Measurements from ENCODE around the gene NELL2. TPM values are rescaled to one million over a fixed set of nuclear protein-coding genes. Genes with fewer than 3 reads are reported as not detected.

Gene NELL2
- total RNA-seq, 1 donor from 2014 or later = 2.1 TPM

DNA sequence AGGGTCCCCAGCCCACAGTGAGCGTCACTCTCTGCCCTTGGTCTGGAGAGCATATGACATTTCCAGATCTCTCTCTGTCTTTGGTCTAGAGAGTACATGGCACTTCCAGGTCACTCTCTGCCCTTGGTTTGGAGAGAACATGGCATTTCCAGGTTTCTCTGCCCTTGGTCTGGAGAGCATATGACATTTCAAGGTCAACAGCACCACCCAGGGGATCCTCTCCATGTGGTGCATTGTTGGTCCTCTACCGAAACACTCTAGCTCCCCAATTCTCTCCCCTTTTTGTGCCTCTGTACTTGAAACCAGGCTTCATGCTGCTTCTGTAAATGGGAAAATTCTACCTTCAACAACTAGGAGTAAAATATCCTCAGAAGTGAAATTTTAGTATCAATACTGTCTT, 399.4 kb downstream of the NELL2 start:
- H3K9me3 Mint-ChIP-seq = peaks cover 80% of the 10 kb centered on the region
- no peaks in the 10 kb centered on the region for H3K27me3 Mint-ChIP-seq (ENCODE audit: low read depth)
- H3K36me3 Mint-ChIP-seq = no peaks in the 10 kb centered on the region
- DNase-seq (ENCODE audit: low spot score in 2 of 2, unreplicated experiment in 2 of 2) = no peak
- TF ChIP-seq, protein P1, sequence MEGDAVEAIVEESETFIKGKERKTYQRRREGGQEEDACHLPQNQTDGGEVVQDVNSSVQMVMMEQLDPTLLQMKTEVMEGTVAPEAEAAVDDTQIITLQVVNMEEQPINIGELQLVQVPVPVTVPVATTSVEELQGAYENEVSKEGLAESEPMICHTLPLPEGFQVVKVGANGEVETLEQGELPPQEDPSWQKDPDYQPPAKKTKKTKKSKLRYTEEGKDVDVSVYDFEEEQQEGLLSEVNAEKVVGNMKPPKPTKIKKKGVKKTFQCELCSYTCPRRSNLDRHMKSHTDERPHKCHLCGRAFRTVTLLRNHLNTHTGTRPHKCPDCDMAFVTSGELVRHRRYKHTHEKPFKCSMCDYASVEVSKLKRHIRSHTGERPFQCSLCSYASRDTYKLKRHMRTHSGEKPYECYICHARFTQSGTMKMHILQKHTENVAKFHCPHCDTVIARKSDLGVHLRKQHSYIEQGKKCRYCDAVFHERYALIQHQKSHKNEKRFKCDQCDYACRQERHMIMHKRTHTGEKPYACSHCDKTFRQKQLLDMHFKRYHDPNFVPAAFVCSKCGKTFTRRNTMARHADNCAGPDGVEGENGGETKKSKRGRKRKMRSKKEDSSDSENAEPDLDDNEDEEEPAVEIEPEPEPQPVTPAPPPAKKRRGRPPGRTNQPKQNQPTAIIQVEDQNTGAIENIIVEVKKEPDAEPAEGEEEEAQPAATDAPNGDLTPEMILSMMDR (IDR thresholded peaks at IDR 0.05; ENCODE audit: unreplicated experiment) = no peak
- no peak overlapping the region for H3K4me3 Mint-ChIP-seq
- H3K27ac Mint-ChIP-seq = no peak overlapping the region
- no peaks in the 10 kb centered on the region for H3K4me1 Mint-ChIP-seq

DNA sequence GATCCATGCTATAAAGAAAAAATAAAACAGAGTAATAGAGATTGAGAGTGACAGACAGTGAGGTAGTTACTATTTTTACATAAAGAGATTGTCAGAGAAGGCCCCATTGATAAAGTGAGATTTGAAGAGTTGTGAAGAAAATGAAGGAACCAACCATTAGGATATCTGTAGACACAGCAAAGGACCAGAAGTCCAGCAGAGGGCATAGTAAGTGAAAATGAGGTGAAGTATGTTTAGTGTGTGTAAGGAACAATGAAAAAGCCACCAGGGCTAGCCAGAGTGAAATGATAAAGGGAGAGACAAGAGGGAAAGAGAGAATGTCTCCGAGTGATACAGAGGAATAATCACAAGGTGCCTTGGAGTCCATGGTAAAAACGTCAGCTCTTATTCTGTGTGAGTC, 411.0 kb downstream of the NELL2 start:
- no peak overlapping the region for H3K4me3 Mint-ChIP-seq
- H3K4me1 Mint-ChIP-seq = no peaks in the 10 kb centered on the region
- H3K27ac Mint-ChIP-seq = no peak overlapping the region
- peaks cover 1% of the 10 kb centered on the region for H3K27me3 Mint-ChIP-seq (ENCODE audit: low read depth)
- peaks cover 36% of the 10 kb centered on the region for H3K9me3 Mint-ChIP-seq
- no peaks in the 10 kb centered on the region for H3K36me3 Mint-ChIP-seq
- TF ChIP-seq, protein P1 (IDR thresholded peaks at IDR 0.05; ENCODE audit: unreplicated experiment) = no peak
- DNase-seq (ENCODE audit: low spot score in 2 of 2, unreplicated experiment in 2 of 2) = no peak

- H3K27me3 Mint-ChIP-seq (ENCODE audit: low read depth) = peaks cover 1% of the 10 kb centered on the region
- no peak overlapping the region for H3K27ac Mint-ChIP-seq
- no peaks in the 10 kb centered on the region for H3K4me1 Mint-ChIP-seq
- H3K4me3 Mint-ChIP-seq = no peak overlapping the region
- DNase-seq (ENCODE audit: low spot score in 2 of 2, unreplicated experiment in 2 of 2) = no peak
- H3K9me3 Mint-ChIP-seq = peaks cover 36% of the 10 kb centered on the region
- no peaks in the 10 kb centered on the region for H3K36me3 Mint-ChIP-seq
- TF ChIP-seq, protein P1 (IDR thresholded peaks at IDR 0.05; ENCODE audit: unreplicated experiment) = no peak
Observed at GRCh38 chr12:44464180-44464579, 411.9 kb downstream of the NELL2 start.

DNA sequence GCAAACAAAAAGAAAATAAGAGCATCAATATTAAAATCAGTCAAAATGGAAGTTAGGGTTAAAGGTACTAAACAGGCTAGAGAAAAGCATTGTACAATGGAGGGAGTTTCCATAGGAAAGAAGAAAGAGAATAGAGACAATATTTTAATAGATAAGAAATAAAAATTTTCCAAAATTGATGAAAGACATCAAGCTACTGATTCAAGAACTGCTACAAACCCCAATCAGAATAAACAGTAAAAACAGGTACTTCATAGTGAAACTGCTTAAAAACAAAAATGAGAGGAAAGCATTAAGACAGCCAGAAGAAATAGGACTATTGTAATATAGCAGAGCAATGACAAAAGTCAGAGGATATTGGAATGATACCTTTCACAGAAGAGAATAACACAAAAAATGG, 413.4 kb downstream of the NELL2 start:
- no peak overlapping the region for H3K27ac Mint-ChIP-seq
- no peaks in the 10 kb centered on the region for H3K36me3 Mint-ChIP-seq
- no peaks in the 10 kb centered on the region for H3K4me1 Mint-ChIP-seq
- no peak for DNase-seq (ENCODE audit: low spot score in 2 of 2, unreplicated experiment in 2 of 2)
- H3K27me3 Mint-ChIP-seq (ENCODE audit: low read depth) = peaks cover 1% of the 10 kb centered on the region
- H3K4me3 Mint-ChIP-seq = no peak overlapping the region
- H3K9me3 Mint-ChIP-seq = peaks cover 29% of the 10 kb centered on the region
- TF ChIP-seq, protein P1 (IDR thresholded peaks at IDR 0.05; ENCODE audit: unreplicated experiment) = no peak

DNA sequence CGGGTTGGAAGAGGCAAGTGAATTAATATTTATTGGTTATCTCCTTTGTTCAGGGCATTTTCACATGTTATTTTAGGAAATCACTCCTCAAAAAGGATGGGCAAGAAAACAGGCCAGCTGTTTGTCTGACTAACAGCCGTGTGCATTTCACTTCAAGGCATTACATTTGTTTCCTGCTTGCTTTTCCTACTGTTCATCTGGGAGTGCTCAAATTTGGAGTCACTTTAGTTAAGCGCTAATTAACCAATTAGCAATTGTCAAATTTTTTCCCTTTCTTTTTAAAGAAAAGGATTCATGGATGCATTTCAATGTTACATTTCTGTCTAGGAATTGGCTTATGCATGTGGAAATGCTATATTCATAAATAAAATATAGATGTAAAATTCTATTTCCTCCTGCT, 415.9 kb downstream of the NELL2 start:
- H3K27me3 Mint-ChIP-seq (ENCODE audit: low read depth) = peaks cover 1% of the 10 kb centered on the region
- H3K27ac Mint-ChIP-seq = no peak overlapping the region
- no peak for DNase-seq (ENCODE audit: low spot score in 2 of 2, unreplicated experiment in 2 of 2)
- no peaks in the 10 kb centered on the region for H3K36me3 Mint-ChIP-seq
- TF ChIP-seq, protein P1 (IDR thresholded peaks at IDR 0.05; ENCODE audit: unreplicated experiment) = no peak
- peaks cover 9% of the 10 kb centered on the region for H3K9me3 Mint-ChIP-seq
- no peaks in the 10 kb centered on the region for H3K4me1 Mint-ChIP-seq
- no peak overlapping the region for H3K4me3 Mint-ChIP-seq

DNA sequence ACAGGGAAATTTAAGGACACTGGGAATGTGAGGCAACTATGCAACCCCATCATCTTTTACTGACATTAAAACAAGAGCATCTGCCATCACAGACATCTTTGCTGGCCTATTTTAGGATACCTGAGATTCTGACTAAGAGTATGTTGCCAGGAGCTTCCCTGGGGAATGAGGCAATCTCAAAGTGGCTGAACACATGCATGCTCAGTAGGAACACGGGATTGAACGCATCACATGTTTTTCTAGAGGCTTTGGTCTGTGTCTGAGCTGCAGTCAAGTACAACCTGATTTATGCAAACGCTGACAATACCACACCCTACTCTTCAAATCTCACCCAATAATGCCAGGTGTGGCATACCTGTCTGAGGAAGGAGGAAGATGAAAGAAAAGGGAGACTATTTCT, 416.5 kb downstream of the NELL2 start:
- Mint-ChIP-seq H3K4me3 (no peak overlapping the region), H3K36me3 (no peaks in the 10 kb centered on the region), H3K9me3 (peaks cover 6% of the 10 kb centered on the region), H3K27me3 (ENCODE audit: low read depth) (peaks cover 1% of the 10 kb centered on the region), H3K27ac (no peak overlapping the region), H3K4me1 (no peaks in the 10 kb centered on the region)
- DNase-seq (ENCODE audit: low spot score in 2 of 2, unreplicated experiment in 2 of 2) = no peak
- TF ChIP-seq, protein P1 (IDR thresholded peaks at IDR 0.05; ENCODE audit: unreplicated experiment) = no peak

Data from mesothelial cell of epicardium (in vitro differentiated cells).